OCI-LY7 (cell line): ENCODE data around the gene ANKRD30B. TPM values are rescaled to one million over a fixed set of nuclear protein-coding genes. Genes with fewer than 3 reads are reported as not detected.
"Not testable (repeated sequence)": the region's sequence is repeated elsewhere in the genome, so short reads cannot be mapped to it uniquely, and the experiment has no call there.

Experiments used
- BruUV-seq: library from RNA; stranded (reverse); fragments of 400-500 nt; replicated peaks from 2 replicates; lab custom pipeline; 2021; lab: Mats Ljungman, UMichigan
- CTCF ChIA-PET: fragments of 300-600 bp; sonication (Branson Sonifier 250); formaldehyde crosslinking; loops from one replicate; lab custom pipeline; 2022; ENCODE audit warnings: antibody characterized with exemption; ENCODE audit not compliant: unreplicated experiment; lab: Charles Lee
- POLR2A ChIA-PET: fragments of 300-600 bp; sonication (Branson Sonifier 250); formaldehyde crosslinking; loops from one replicate; lab custom pipeline; 2022; ENCODE audit warnings: antibody characterized with exemption; lab: Charles Lee
- DNase-seq: peaks from one replicate; pipeline ENCODE4 v3.0.0-alpha.2; 2015; ENCODE audit warnings: low spot score
- H2AFZ ChIP-seq: fragments of 200-600 bp; sonication (generic), shearing (Covaris generic); 2 replicates; pipeline ENCODE4 v1.6.1; 2014; ENCODE audit warnings: mild to moderate bottlenecking, antibody characterized with exemption, low read length, moderate library complexity
- H3K27ac ChIP-seq: fragments of 200-600 bp; sonication (generic); 2 replicates; pipeline ENCODE4 v1.5.1; 2014; ENCODE audit warnings: mixed run types, low read depth, mild to moderate bottlenecking, moderate library complexity, low read length, inconsistent platforms; ENCODE audit not compliant: poor library complexity, severe bottlenecking
- H3K36me3 ChIP-seq: fragments of 200-600 bp; sonication (generic); 2 replicates; pipeline ENCODE4 v1.6.1; 2014; ENCODE audit warnings: mild to moderate bottlenecking, antibody characterized with exemption, low read length, moderate library complexity, mixed read lengths; ENCODE audit not compliant: insufficient read depth
- H3K4me1 ChIP-seq: fragments of 200-600 bp; sonication (generic); 2 replicates; pipeline ENCODE4 v1.5.1; 2014; ENCODE audit warnings: mild to moderate bottlenecking, low read length; ENCODE audit not compliant: insufficient read depth, poor library complexity, severe bottlenecking
- H3K4me2 ChIP-seq: fragments of 200-600 bp; sonication (generic); 2 replicates; pipeline ENCODE4 v1.6.1; 2014; ENCODE audit warnings: mild to moderate bottlenecking, low read length
- H3K4me3 ChIP-seq: fragments of 200-600 bp; sonication (generic); 2 replicates; pipeline ENCODE4 v1.5.1; 2014; ENCODE audit warnings: mild to moderate bottlenecking, low read depth, low read length; ENCODE audit not compliant: poor library complexity, severe bottlenecking
- H3K79me2 ChIP-seq: fragments of 200-600 bp; sonication (generic); 2 replicates; pipeline ENCODE4 v1.6.1; 2016; ENCODE audit warnings: low read depth, mild to moderate bottlenecking, low read length, moderate library complexity, mixed read lengths; ENCODE audit not compliant: insufficient read depth
- H3K9me2 ChIP-seq: fragments of 200-600 bp; sonication (generic); 2 replicates; pipeline ENCODE4 v1.6.1; 2016; ENCODE audit warnings: mild to moderate bottlenecking, low read length, mixed read lengths; ENCODE audit not compliant: insufficient read depth
- H3K9me3 ChIP-seq: fragments of 200-600 bp; sonication (generic); 2 replicates; pipeline ENCODE4 v1.6.1; 2014; ENCODE audit warnings: mild to moderate bottlenecking, mixed run types, low read length, mixed read lengths
- H4K20me1 ChIP-seq: fragments of 200-600 bp; sonication (generic); 2 replicates; pipeline ENCODE4 v1.6.1; 2014; ENCODE audit warnings: mild to moderate bottlenecking, antibody characterized with exemption, low read length, moderate library complexity, mixed read lengths; ENCODE audit not compliant: insufficient read depth
- EZH2phosphoT487 ChIP-seq: fragments of 200-600 bp; sonication (generic); IDR thresholded peaks from 2 replicates; pipeline ENCODE4 v1.6.1; 2018; ENCODE audit warnings: low read depth, borderline replicate concordance, mild to moderate bottlenecking, mixed run types, antibody characterized with exemption, low read length, moderate library complexity, mixed read lengths
- intact Hi-C: fragments of 100-400 bp; cut with micrococcal nuclease; formaldehyde crosslinking; loops from one replicate; pipeline ENCODE4 v1.10.0; 2022; ENCODE audit not compliant: unreplicated experiment
- total RNA-seq, 2 experiments: library from RNA; depleted of rRNA in 1 of 2; stranded (reverse); fragments of >200 nt in 1 of 2; shearing (Covaris generic) in 1 of 2; gene quantifications; 2 replicates each; pipeline ENCODE4 v1.2.3, GENCODE V29; 2014 to 2022
- TF ChIP-seq, protein P1 (sequence below): fragments of 200-600 bp; sonication (generic); conservative IDR thresholded peaks from 2 replicates; pipeline ENCODE4 v1.5.1; 2014; ENCODE audit warnings: mild to moderate bottlenecking, antibody characterized with exemption, low read length, moderate library complexity, mixed read lengths

Gene ANKRD30B
- total RNA-seq, 2 experiments from 2014 or later, result not detected

DNA sequence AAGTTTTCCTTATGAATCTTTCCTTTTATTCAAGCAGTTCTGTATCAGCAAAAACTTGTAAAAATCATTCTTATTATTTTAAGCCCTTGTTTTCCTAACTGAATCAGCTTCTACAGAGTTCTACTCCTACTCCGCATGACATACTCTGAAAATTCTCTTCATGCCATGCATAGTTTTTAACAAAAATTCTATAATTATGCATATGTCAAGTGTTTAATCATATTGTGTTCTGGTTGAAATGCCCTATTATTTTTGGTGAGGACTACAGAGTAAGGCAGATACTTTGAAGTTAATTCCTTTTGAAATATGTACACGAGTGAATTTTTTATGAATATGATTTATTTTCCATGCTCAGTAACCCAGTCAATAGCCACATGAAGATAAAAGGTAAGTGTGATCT, 28.8 kb downstream of the ANKRD30B start:
- ChIA-PET CTCF (no interaction called here), POLR2A (no interaction called here)
- no peaks in the 10 kb centered on the region for H3K36me3 ChIP-seq
- TF ChIP-seq, protein P1, sequence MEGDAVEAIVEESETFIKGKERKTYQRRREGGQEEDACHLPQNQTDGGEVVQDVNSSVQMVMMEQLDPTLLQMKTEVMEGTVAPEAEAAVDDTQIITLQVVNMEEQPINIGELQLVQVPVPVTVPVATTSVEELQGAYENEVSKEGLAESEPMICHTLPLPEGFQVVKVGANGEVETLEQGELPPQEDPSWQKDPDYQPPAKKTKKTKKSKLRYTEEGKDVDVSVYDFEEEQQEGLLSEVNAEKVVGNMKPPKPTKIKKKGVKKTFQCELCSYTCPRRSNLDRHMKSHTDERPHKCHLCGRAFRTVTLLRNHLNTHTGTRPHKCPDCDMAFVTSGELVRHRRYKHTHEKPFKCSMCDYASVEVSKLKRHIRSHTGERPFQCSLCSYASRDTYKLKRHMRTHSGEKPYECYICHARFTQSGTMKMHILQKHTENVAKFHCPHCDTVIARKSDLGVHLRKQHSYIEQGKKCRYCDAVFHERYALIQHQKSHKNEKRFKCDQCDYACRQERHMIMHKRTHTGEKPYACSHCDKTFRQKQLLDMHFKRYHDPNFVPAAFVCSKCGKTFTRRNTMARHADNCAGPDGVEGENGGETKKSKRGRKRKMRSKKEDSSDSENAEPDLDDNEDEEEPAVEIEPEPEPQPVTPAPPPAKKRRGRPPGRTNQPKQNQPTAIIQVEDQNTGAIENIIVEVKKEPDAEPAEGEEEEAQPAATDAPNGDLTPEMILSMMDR, result no peak
- no peak for TF ChIP-seq EZH2phosphoT487
- no peaks in the 10 kb centered on the region for H3K9me3 ChIP-seq
- H3K9me2 ChIP-seq, result no peaks in the 10 kb centered on the region
- no peaks in the 10 kb centered on the region for H4K20me1 ChIP-seq
- no peak overlapping the region for H3K4me3 ChIP-seq
- no peak overlapping the region for H2AFZ ChIP-seq
- DNase-seq, result no peak
- no peaks in the 10 kb centered on the region for H3K4me1 ChIP-seq
- no TSS peak for BruUV-seq
- H3K4me2 ChIP-seq, result no peak overlapping the region
- H3K27ac ChIP-seq, result no peak overlapping the region
- no peaks in the 10 kb centered on the region for H3K79me2 ChIP-seq
- intact Hi-C loops, result no loop called here

DNA sequence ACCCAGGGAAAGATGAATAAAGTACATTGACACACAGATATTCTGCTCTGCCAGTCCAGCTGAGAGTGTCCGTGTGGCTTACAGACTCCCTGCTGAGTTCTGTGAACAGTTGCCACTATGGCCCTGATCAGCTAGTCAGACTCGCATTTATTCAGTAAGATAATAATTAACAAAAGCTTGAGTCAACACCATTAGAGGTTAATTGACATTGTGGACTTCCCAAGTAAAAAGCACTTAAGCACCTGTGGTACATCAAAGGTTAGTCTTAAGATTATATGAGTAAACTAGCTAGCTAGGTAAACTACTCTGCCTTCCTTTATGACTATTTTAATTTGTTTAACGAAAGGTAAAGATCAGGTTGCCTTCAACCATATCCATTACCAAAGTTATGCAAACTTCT, 33.7 kb downstream of the ANKRD30B start:
- H3K9me3 ChIP-seq, result no peaks in the 10 kb centered on the region
- DNase-seq, result no peak
- no peaks in the 10 kb centered on the region for H4K20me1 ChIP-seq
- intact Hi-C loops, result no loop called here
- H3K79me2 ChIP-seq, result no peaks in the 10 kb centered on the region
- POLR2A ChIA-PET, result no interaction called here
- no peak for TF ChIP-seq EZH2phosphoT487
- TF ChIP-seq, protein P1, result no peak
- BruUV-seq, result no TSS peak
- no peaks in the 10 kb centered on the region for H3K9me2 ChIP-seq
- no peaks in the 10 kb centered on the region for H3K36me3 ChIP-seq
- no peak overlapping the region for H3K4me3 ChIP-seq
- CTCF ChIA-PET, result no interaction called here
- no peaks in the 10 kb centered on the region for H3K4me1 ChIP-seq
- no peak overlapping the region for H3K27ac ChIP-seq
- H2AFZ ChIP-seq, result no peak overlapping the region
- no peak overlapping the region for H3K4me2 ChIP-seq

DNA sequence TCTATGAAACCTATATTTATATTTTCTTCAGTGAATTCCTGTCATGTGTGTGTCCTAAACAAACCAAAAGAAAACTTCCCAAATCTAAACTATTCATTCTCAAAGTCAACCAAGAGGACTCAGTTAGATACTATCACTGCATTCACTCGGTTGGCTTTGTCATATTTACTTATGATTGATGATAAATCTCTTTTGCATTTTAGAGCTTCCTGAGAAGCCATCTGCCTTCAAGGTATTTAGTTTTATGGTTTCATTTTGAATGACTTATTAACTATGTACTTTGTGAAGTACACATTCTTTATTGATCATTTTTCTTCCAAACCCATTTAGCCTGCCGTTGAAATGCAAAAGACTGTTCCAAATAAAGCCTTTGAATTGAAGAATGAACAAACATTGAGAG, 36.2 kb downstream of the ANKRD30B start:
- intact Hi-C loops, result no loop called here
- POLR2A ChIA-PET, result no interaction called here

DNA sequence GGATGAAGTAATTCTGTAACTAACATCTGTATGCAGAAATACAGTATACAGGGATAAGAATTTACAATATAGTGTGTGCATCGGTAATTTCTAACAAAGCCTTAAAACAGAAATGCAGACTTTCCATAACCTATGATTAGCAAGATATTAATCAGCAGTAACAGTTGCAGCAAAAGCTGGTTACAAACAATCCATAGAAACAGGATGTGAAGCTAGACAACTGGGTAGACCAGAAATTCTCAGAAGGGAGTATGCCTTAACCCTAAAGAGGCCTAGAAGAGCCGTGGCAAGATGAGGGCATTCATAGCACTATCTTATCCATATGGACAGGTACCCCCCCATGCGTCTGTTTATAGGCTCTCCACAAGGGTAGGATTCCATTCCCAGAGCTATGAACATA, 48.9 kb downstream of the ANKRD30B start:
- CTCF ChIA-PET, BruUV-seq, H3K36me3 ChIP-seq, H3K9me2 ChIP-seq, H3K27ac ChIP-seq, H3K4me3 ChIP-seq, H2AFZ ChIP-seq, H4K20me1 ChIP-seq, POLR2A ChIA-PET, H3K79me2 ChIP-seq, DNase-seq, H3K9me3 ChIP-seq, H3K4me2 ChIP-seq, intact Hi-C loops, H3K4me1 ChIP-seq: not testable (repeated sequence)

More for the DNA sequence above, 36.2 kb downstream of the ANKRD30B start:
- no peak for DNase-seq
- no peaks in the 10 kb centered on the region for H3K9me2 ChIP-seq
- no peak overlapping the region for H2AFZ ChIP-seq
- H3K36me3 ChIP-seq, result no peaks in the 10 kb centered on the region
- TF ChIP-seq, protein P1, result no peak
- TF ChIP-seq EZH2phosphoT487, result no peak
- H3K9me3 ChIP-seq, result no peaks in the 10 kb centered on the region
- no TSS peak for BruUV-seq
- no peak overlapping the region for H3K4me3 ChIP-seq
- CTCF ChIA-PET, result no interaction called here
- no peaks in the 10 kb centered on the region for H4K20me1 ChIP-seq
- H3K79me2 ChIP-seq, result no peaks in the 10 kb centered on the region
- H3K27ac ChIP-seq, result no peak overlapping the region
- no peaks in the 10 kb centered on the region for H3K4me1 ChIP-seq
- H3K4me2 ChIP-seq, result no peak overlapping the region
